SH-SY5Y (cell line): ENCODE measurements around the gene HPCAL1.

ENCODE experiments used
- GATA2 ChIP-seq: IDR thresholded peaks from 2 replicates; pipeline ENCODE4 v1.6.1; 2011; ENCODE audit warnings: mild to moderate bottlenecking, low read depth, low read length
- GATA3 ChIP-seq: IDR thresholded peaks from 2 replicates; pipeline ENCODE4 v1.6.1; 2011; ENCODE audit warnings: low read depth, mild to moderate bottlenecking, low read length, moderate library complexity

The HPCAL1 gene

GRCh38 chr2:10444463-10444862, 141.8 kb downstream of the HPCAL1 start:
- no peak for TF ChIP-seq GATA3
- TF ChIP-seq GATA2, result no peak

GRCh38 chr2:10446631-10447030, 143.9 kb downstream of the HPCAL1 start:
- no peak for TF ChIP-seq GATA2
- TF ChIP-seq GATA3, result no peak

GRCh38 chr2:10447300-10447894, 144.7 kb downstream of the HPCAL1 start:
- no peak for TF ChIP-seq GATA3
- no peak for TF ChIP-seq GATA2

GRCh38 chr2:10447895-10448575, 145.3 kb downstream of the HPCAL1 start, which contains the start of gene ODC1:
Gene ODC1, minus strand, starts transcription at chr2:10448327. Its CDS starts 3,295 bp downstream, at chr2:10445032.
- no peak for TF ChIP-seq GATA3
- no peak for TF ChIP-seq GATA2

- no peak for TF ChIP-seq GATA2
- TF ChIP-seq GATA3, result no peak
Measured at GRCh38 chr2:10448576-10449485, 146.1 kb downstream of the HPCAL1 start.

GRCh38 chr2:10449486-10449831, 146.8 kb downstream of the HPCAL1 start:
- TF ChIP-seq GATA2 (no peak), GATA3 (no peak)

- TF ChIP-seq GATA2 (no peak), GATA3 (no peak)
Measured at GRCh38 chr2:10449838-10450691, 147.4 kb downstream of the HPCAL1 start.

GRCh38 chr2:10451819-10452218, 149.1 kb downstream of the HPCAL1 start:
- TF ChIP-seq GATA3 (no peak), GATA2 (no peak)

- no peak for TF ChIP-seq GATA3
- TF ChIP-seq GATA2, result no peak
Measured at GRCh38 chr2:10452312-10452711, 149.6 kb downstream of the HPCAL1 start.

GRCh38 chr2:10452956-10453904, 150.5 kb downstream of the HPCAL1 start:
- TF ChIP-seq GATA2 (no peak), GATA3 (no peak)

- TF ChIP-seq GATA3, result no peak
- TF ChIP-seq GATA2, result no peak
Measured at GRCh38 chr2:10453905-10454298, 151.2 kb downstream of the HPCAL1 start.

- TF ChIP-seq GATA2, result no peak
- TF ChIP-seq GATA3, result no peak
Measured at GRCh38 chr2:10454505-10454904, 151.8 kb downstream of the HPCAL1 start.

GRCh38 chr2:10457846-10458598, 155.3 kb downstream of the HPCAL1 start:
- no peak for TF ChIP-seq GATA3
- TF ChIP-seq GATA2, result no peak

GRCh38 chr2:10460366-10460796, 157.7 kb downstream of the HPCAL1 start:
- TF ChIP-seq GATA2, result no peak
